GM21515 (cell line): ENCODE data around the gene TET2.
"Not testable (repeated sequence)": the region's sequence is repeated elsewhere in the genome, so short reads cannot be mapped to it uniquely, and the experiment has no call there.

Source experiments
- ATAC-seq: cut with Tn5 transposase; IDR thresholded peaks from one replicate; pipeline ENCODE4 v1.9.1; 2021; ENCODE audit not compliant: unreplicated experiment

TET2 gene

GRCh38 chr4:105282489-105282888, 135.8 kb downstream of the TET2 start:
- no peak for ATAC-seq

GRCh38 chr4:105283501-105283900, 136.8 kb downstream of the TET2 start:
- no peak for ATAC-seq

GRCh38 chr4:105288121-105288520, 141.4 kb downstream of the TET2 start:
- ATAC-seq: no peak

- no peak for ATAC-seq
These were observed 145.2 kb downstream of the TET2 start for GRCh38 chr4:105291925-105292324.

GRCh38 chr4:105293360-105293759, 146.7 kb downstream of the TET2 start:
- no peak for ATAC-seq

GRCh38 chr4:105296672-105297071, 150.0 kb downstream of the TET2 start:
- no peak for ATAC-seq

- not testable (repeated sequence) for ATAC-seq
These were observed 152.4 kb downstream of the TET2 start for GRCh38 chr4:105299027-105299426.

GRCh38 chr4:105304085-105304484, 157.4 kb downstream of the TET2 start:
- ATAC-seq: no peak

GRCh38 chr4:105305019-105305836, 158.6 kb downstream of the TET2 start:
- no peak for ATAC-seq

- ATAC-seq: peak; percentile 87
These were observed 159.6 kb downstream of the TET2 start for GRCh38 chr4:105306158-105306781.

GRCh38 chr4:105306820-105307219, 160.1 kb downstream of the TET2 start:
- ATAC-seq: no peak

- no peak for ATAC-seq
These were observed 171.8 kb downstream of the TET2 start for GRCh38 chr4:105318486-105318885.

- no peak for ATAC-seq
These were observed 180.5 kb downstream of the TET2 start for GRCh38 chr4:105327222-105327621.

GRCh38 chr4:105327956-105328355, 181.3 kb downstream of the TET2 start:
- no peak for ATAC-seq

GRCh38 chr4:105329081-105329480, 182.4 kb downstream of the TET2 start:
- ATAC-seq: no peak
